Lower leg skin (tissue), 3 donors: ENCODE measurements around the gene AKR1E2.

Source experiments
- POLR2A ChIP-seq, 2 donors: fragments of 450-650 bp; IDR thresholded peaks; one replicate each; pipeline ENCODE4 v1.6.1; 2016 to 2017; ENCODE audit warnings: antibody characterized with exemption in 2 of 2, mild to moderate bottlenecking in 1 of 2, moderate library complexity in 1 of 2
- TF ChIP-seq, protein P1 (sequence below), 3 donors: fragments of 450-650 bp; IDR thresholded peaks; one replicate each; pipeline ENCODE4 v1.5.1; 2016; ENCODE audit warnings: antibody characterized with exemption in 3 of 3, mild to moderate bottlenecking in 3 of 3, moderate library complexity in 2 of 3

DNA sequence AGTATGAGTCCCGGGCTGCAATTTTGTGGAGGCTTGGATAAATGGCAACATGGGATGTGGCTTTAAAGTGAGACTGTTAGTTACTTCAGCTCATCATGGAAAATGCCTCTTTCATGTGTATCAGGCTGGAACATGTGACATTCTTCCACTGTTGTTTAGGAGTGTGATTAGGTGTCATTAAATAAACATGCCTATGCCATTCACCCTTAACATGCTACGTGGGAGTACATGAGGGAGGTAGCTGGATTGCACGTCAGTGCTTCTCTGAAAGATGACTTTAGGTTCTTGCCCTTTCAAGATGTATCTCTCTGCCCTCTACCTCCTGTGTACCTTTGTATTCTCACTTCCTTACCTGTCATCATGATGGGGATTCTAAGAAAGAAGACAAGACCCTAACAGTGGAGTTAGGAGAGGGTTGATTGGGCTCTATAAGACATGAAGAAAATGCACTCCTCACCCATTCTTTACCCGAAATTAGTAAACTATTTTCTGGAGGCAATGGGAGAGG is 8.9 kb downstream of the AKR1E2 start:
- no peak for TF ChIP-seq POLR2A (IDR thresholded peaks at IDR 0.05)
- TF ChIP-seq, protein P1, sequence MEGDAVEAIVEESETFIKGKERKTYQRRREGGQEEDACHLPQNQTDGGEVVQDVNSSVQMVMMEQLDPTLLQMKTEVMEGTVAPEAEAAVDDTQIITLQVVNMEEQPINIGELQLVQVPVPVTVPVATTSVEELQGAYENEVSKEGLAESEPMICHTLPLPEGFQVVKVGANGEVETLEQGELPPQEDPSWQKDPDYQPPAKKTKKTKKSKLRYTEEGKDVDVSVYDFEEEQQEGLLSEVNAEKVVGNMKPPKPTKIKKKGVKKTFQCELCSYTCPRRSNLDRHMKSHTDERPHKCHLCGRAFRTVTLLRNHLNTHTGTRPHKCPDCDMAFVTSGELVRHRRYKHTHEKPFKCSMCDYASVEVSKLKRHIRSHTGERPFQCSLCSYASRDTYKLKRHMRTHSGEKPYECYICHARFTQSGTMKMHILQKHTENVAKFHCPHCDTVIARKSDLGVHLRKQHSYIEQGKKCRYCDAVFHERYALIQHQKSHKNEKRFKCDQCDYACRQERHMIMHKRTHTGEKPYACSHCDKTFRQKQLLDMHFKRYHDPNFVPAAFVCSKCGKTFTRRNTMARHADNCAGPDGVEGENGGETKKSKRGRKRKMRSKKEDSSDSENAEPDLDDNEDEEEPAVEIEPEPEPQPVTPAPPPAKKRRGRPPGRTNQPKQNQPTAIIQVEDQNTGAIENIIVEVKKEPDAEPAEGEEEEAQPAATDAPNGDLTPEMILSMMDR (IDR thresholded peaks at IDR 0.05) = no peak
